ENCODE measurements around the gene GLRX3.

The GLRX3 gene

DNA sequence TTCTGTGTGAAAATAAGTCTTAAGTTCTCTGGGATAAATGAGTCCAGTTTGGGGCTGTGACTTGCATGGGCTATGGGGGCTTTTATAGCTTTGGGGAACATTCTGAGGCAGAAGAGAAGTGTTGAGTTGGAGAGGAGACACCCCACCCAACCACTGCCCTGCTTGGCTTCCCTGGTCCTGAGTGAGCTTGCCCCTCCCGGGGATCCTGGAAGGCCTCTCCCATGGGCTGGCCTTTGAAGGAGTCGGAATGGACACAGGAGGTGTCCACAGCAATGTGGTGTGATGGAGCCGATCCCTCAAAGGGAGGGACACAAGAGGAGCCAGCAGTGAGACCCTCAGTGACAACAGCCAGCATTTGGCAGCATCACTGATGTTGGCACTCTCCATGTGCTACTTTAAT is 89.8 kb downstream of the GLRX3 start:
- no peak for TF ChIP-seq FOXP2 (optimal IDR thresholded peaks at IDR 0.05; ENCODE audit: borderline replicate concordance, extremely low read depth, extremely low read length, insufficient read depth)
- TF ChIP-seq SIN3A (IDR thresholded peaks at IDR 0.05; ENCODE audit: borderline replicate concordance, insufficient read depth, low read length) = no peak
- TF ChIP-seq REST (IDR thresholded peaks at IDR 0.05; ENCODE audit: insufficient read depth in 1 of 2, low read depth in 2 of 2, low read length in 2 of 2) = no peak
- TF ChIP-seq POLR2AphosphoS5 (IDR thresholded peaks at IDR 0.05; ENCODE audit: low read depth, low read length) = no peak
- no peak for TF ChIP-seq TAF1 (IDR thresholded peaks at IDR 0.05; ENCODE audit: borderline replicate concordance, insufficient read depth, low read length)

GRCh38 chr10:130227883-130228282 is 91.7 kb downstream of the GLRX3 start:
- no peak for TF ChIP-seq FOXP2 (optimal IDR thresholded peaks at IDR 0.05; ENCODE audit: borderline replicate concordance, extremely low read depth, extremely low read length, insufficient read depth)
